WTC11 (cell line): ENCODE data around the gene GLIPR1. TPM values are rescaled to one million over a fixed set of nuclear protein-coding genes. Genes with fewer than 3 reads are reported as not detected.

Source experiments
- ATAC-seq: fragments of 200-7000 bp; cut with Tn5 transposase; 2 replicates; pipeline ENCODE4 v1.10.0; 2021; ENCODE audit warnings: mild to moderate bottlenecking, moderate library complexity
- CTCF ChIA-PET: fragments of 300-600 bp; sonication (Branson Sonifier 250); formaldehyde crosslinking; loops from one replicate; lab custom pipeline; 2021; ENCODE audit warnings: antibody characterized with exemption; lab: Charles Lee
- POLR2A ChIA-PET: fragments of 350-600 bp; sonication (Branson Sonifier 250); formaldehyde crosslinking; loops from one replicate; lab custom pipeline; 2021; ENCODE audit warnings: antibody characterized with exemption; lab: Charles Lee
- DNase-seq: peaks from one replicate; pipeline ENCODE4 v3.0.0; 2021; ENCODE audit warnings: low spot score
- H3K27ac Mint-ChIP-seq: 2 replicates; pipeline ENCODE4 v1.8.0; 2021; ENCODE audit warnings: mixed read lengths
- H3K27me3 Mint-ChIP-seq: 2 replicates; pipeline ENCODE4 v1.8.0; 2021; ENCODE audit warnings: low read depth, mild to moderate bottlenecking, moderate library complexity, mixed read lengths
- H3K36me3 Mint-ChIP-seq: 2 replicates; pipeline ENCODE4 v1.8.0; 2021; ENCODE audit warnings: mixed read lengths
- H3K4me1 Mint-ChIP-seq: 2 replicates; pipeline ENCODE4 v1.8.0; 2022; ENCODE audit warnings: mixed read lengths
- H3K4me3 Mint-ChIP-seq: 2 replicates; pipeline ENCODE4 v1.8.0; 2021; ENCODE audit warnings: mild to moderate bottlenecking, moderate library complexity, mixed read lengths
- H3K9me3 Mint-ChIP-seq: 2 replicates; pipeline ENCODE4 v1.8.0; 2021; ENCODE audit warnings: mixed read lengths
- CBFB ChIP-seq: sonication (generic); formaldehyde crosslinking; IDR thresholded peaks from 2 replicates; pipeline ENCODE4 v1.8.1; 2022; ENCODE audit warnings: mild to moderate bottlenecking, low read depth, missing genetic modification reagents
- CREB1 ChIP-seq: sonication (generic); formaldehyde crosslinking; IDR thresholded peaks from 2 replicates; pipeline ENCODE4 v1.8.0; 2023; ENCODE audit warnings: mild to moderate bottlenecking, missing genetic modification reagents
- ESRRA ChIP-seq: sonication (generic); formaldehyde crosslinking; IDR thresholded peaks from 2 replicates; pipeline ENCODE4 v1.8.1; 2022; ENCODE audit warnings: mild to moderate bottlenecking, missing genetic modification reagents, borderline replicate concordance
- ETV6 ChIP-seq: sonication (generic); formaldehyde crosslinking; IDR thresholded peaks from 2 replicates; pipeline ENCODE4 v1.8.1; 2022; ENCODE audit warnings: mild to moderate bottlenecking, missing genetic modification reagents
- GTF2I ChIP-seq: fragments of 250-450 bp; sonication (Bioruptor Pico); conservative IDR thresholded peaks from 2 replicates; pipeline ENCODE4 v1.4.0; 2021; ENCODE audit warnings: mild to moderate bottlenecking
- JAZF1 ChIP-seq: fragments of 250-450 bp; sonication (Bioruptor Pico); IDR thresholded peaks from 2 replicates; pipeline ENCODE4 v1.9.0; 2021; ENCODE audit warnings: moderate library complexity, mild to moderate bottlenecking, inconsistent platforms
- JUN ChIP-seq: sonication (generic); formaldehyde crosslinking; IDR thresholded peaks from 2 replicates; pipeline ENCODE4 v1.8.0; 2023; ENCODE audit warnings: mild to moderate bottlenecking, missing genetic modification reagents
- MXD4 ChIP-seq: fragments of 250-450 bp; sonication (Bioruptor Pico); IDR thresholded peaks from 2 replicates; pipeline ENCODE4 v1.8.0; 2021; ENCODE audit warnings: mild to moderate bottlenecking, moderate library complexity, borderline replicate concordance
- MYBL2 ChIP-seq: sonication (generic); formaldehyde crosslinking; IDR thresholded peaks from 2 replicates; pipeline ENCODE4 v1.8.1; 2023; ENCODE audit warnings: mild to moderate bottlenecking, moderate library complexity, missing genetic modification reagents
- NFATC4 ChIP-seq: fragments of 250-450 bp; sonication (Bioruptor Pico); IDR thresholded peaks from 2 replicates; pipeline ENCODE4 v1.9.0; 2021; ENCODE audit warnings: mild to moderate bottlenecking
- NR3C1 ChIP-seq: sonication (generic); formaldehyde crosslinking; conservative IDR thresholded peaks from 2 replicates; pipeline ENCODE4 v1.8.1; 2023; ENCODE audit warnings: low read depth, mild to moderate bottlenecking, missing genetic modification reagents
- RORB ChIP-seq: fragments of 250-450 bp; sonication (Bioruptor Pico); IDR thresholded peaks from 2 replicates; pipeline ENCODE4 v1.9.0; 2021; ENCODE audit warnings: mild to moderate bottlenecking
- SOX15 ChIP-seq: fragments of 250-450 bp; sonication (Bioruptor Pico); IDR thresholded peaks from 2 replicates; pipeline ENCODE4 v1.9.0; 2021; ENCODE audit warnings: mild to moderate bottlenecking
- ZNF121 ChIP-seq: sonication (generic); formaldehyde crosslinking; IDR thresholded peaks from 2 replicates; pipeline ENCODE4 v1.8.0; 2023; ENCODE audit warnings: missing genetic modification reagents
- ZNF219 ChIP-seq: sonication (generic); formaldehyde crosslinking; IDR thresholded peaks from 2 replicates; pipeline ENCODE4 v1.8.0; 2023; ENCODE audit warnings: missing genetic modification reagents, mild to moderate bottlenecking, borderline replicate concordance
- ZNF281 ChIP-seq: sonication (generic); formaldehyde crosslinking; IDR thresholded peaks from 2 replicates; pipeline ENCODE4 v1.8.0; 2023; ENCODE audit warnings: mild to moderate bottlenecking, missing genetic modification reagents
- total RNA-seq: library from RNA; stranded (reverse); gene quantifications from 3 replicates; pipeline ENCODE4 v1.2.3, GENCODE V29; 2021
- TF ChIP-seq, protein P1 (sequence below): sonication (generic); formaldehyde crosslinking; IDR thresholded peaks from 2 replicates; pipeline ENCODE4 v1.8.0; 2023; ENCODE audit warnings: missing genetic modification reagents, mild to moderate bottlenecking, borderline replicate concordance
- TF ChIP-seq, protein P2 (sequence below): sonication (generic); formaldehyde crosslinking; IDR thresholded peaks from 2 replicates; pipeline ENCODE4 v1.8.0; 2023; ENCODE audit warnings: missing genetic modification reagents
- TF ChIP-seq, protein P3 (sequence below): sonication (generic); formaldehyde crosslinking; IDR thresholded peaks from 2 replicates; pipeline ENCODE4 v1.8.1; 2023; ENCODE audit warnings: mild to moderate bottlenecking, missing genetic modification reagents, moderate library complexity
- TF ChIP-seq, protein P4 (sequence below): sonication (generic); formaldehyde crosslinking; IDR thresholded peaks from 2 replicates; pipeline ENCODE4 v1.8.0; 2022; ENCODE audit warnings: missing genetic modification reagents

The GLIPR1 gene
- total RNA-seq, 1 experiment from 2014 or later = 0.28 TPM

DNA sequence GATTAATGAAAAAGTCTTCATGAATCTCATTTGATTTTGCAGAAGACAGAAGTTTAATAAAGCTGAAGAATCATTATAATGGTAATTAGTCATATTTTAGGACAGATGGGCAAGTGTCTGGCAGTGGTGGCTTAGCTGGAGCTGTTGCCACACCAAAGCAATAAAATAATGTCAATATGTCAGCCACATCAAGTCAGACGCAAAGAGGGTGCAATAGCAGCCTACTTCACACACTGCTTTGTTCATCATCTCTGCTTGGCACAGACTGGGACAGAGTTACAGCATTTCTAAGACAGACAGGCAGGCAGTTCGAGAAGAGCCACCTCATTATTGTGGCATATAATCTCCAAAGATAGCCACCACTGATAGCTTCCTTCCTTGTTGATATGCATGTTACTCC is 47.7 kb downstream of the GLIPR1 start (continued):
- no peak for TF ChIP-seq NR3C1 (CRISPR knock-in tag)

GRCh38 chr12:75528692-75529091 is 48.1 kb downstream of the GLIPR1 start:
- ChIA-PET POLR2A (no interaction called here), CTCF (interaction anchor here (0.6 to 3.8 kb wide), 5 partner anchors 25 to 509 kb away, joined by 3 to 24 read pairs (median 6); partner anchors contain the start of gene PHLDA1)
- no peaks in the 10 kb centered on the region for H3K36me3 Mint-ChIP-seq

More at GRCh38 chr12:75528692-75529091, 48.1 kb downstream of the GLIPR1 start:
- Mint-ChIP-seq H3K4me1 (peaks cover 4% of the 10 kb centered on the region), H3K27ac (no peak overlapping the region), H3K9me3 (peaks cover 3% of the 10 kb centered on the region; the same call in 1 of the 2 replicates), H3K27me3 (no peaks in the 10 kb centered on the region), H3K4me3 (no peak overlapping the region)
- TF ChIP-seq MYBL2 (no peak), ZNF121 (CRISPR knock-in tag) (no peak), NFATC4 (CRISPR knock-in tag) (no peak), ZNF219 (no peak), MXD4 (CRISPR knock-in tag) (no peak), ESRRA (CRISPR knock-in tag) (no peak), CREB1 (CRISPR knock-in tag) (no peak), SOX15 (CRISPR knock-in tag) (no peak), RORB (CRISPR knock-in tag) (no peak), ZNF281 (no peak), JUN (CRISPR knock-in tag) (no peak), CBFB (CRISPR knock-in tag) (no peak), JAZF1 (CRISPR knock-in tag) (no peak), GTF2I (no peak), ETV6 (CRISPR knock-in tag) (no peak)
- TF ChIP-seq, protein P1, sequence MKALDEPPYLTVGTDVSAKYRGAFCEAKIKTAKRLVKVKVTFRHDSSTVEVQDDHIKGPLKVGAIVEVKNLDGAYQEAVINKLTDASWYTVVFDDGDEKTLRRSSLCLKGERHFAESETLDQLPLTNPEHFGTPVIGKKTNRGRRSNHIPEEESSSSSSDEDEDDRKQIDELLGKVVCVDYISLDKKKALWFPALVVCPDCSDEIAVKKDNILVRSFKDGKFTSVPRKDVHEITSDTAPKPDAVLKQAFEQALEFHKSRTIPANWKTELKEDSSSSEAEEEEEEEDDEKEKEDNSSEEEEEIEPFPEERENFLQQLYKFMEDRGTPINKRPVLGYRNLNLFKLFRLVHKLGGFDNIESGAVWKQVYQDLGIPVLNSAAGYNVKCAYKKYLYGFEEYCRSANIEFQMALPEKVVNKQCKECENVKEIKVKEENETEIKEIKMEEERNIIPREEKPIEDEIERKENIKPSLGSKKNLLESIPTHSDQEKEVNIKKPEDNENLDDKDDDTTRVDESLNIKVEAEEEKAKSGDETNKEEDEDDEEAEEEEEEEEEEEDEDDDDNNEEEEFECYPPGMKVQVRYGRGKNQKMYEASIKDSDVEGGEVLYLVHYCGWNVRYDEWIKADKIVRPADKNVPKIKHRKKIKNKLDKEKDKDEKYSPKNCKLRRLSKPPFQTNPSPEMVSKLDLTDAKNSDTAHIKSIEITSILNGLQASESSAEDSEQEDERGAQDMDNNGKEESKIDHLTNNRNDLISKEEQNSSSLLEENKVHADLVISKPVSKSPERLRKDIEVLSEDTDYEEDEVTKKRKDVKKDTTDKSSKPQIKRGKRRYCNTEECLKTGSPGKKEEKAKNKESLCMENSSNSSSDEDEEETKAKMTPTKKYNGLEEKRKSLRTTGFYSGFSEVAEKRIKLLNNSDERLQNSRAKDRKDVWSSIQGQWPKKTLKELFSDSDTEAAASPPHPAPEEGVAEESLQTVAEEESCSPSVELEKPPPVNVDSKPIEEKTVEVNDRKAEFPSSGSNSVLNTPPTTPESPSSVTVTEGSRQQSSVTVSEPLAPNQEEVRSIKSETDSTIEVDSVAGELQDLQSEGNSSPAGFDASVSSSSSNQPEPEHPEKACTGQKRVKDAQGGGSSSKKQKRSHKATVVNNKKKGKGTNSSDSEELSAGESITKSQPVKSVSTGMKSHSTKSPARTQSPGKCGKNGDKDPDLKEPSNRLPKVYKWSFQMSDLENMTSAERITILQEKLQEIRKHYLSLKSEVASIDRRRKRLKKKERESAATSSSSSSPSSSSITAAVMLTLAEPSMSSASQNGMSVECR (CRISPR knock-in tag) = no peak
- TF ChIP-seq, protein P2, sequence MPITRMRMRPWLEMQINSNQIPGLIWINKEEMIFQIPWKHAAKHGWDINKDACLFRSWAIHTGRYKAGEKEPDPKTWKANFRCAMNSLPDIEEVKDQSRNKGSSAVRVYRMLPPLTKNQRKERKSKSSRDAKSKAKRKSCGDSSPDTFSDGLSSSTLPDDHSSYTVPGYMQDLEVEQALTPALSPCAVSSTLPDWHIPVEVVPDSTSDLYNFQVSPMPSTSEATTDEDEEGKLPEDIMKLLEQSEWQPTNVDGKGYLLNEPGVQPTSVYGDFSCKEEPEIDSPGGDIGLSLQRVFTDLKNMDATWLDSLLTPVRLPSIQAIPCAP (CRISPR knock-in tag) = no peak
- TF ChIP-seq, protein P3, sequence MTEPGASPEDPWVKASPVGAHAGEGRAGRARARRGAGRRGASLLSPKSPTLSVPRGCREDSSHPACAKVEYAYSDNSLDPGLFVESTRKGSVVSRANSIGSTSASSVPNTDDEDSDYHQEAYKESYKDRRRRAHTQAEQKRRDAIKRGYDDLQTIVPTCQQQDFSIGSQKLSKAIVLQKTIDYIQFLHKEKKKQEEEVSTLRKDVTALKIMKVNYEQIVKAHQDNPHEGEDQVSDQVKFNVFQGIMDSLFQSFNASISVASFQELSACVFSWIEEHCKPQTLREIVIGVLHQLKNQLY (CRISPR knock-in tag) = no peak
- TF ChIP-seq, protein P4, sequence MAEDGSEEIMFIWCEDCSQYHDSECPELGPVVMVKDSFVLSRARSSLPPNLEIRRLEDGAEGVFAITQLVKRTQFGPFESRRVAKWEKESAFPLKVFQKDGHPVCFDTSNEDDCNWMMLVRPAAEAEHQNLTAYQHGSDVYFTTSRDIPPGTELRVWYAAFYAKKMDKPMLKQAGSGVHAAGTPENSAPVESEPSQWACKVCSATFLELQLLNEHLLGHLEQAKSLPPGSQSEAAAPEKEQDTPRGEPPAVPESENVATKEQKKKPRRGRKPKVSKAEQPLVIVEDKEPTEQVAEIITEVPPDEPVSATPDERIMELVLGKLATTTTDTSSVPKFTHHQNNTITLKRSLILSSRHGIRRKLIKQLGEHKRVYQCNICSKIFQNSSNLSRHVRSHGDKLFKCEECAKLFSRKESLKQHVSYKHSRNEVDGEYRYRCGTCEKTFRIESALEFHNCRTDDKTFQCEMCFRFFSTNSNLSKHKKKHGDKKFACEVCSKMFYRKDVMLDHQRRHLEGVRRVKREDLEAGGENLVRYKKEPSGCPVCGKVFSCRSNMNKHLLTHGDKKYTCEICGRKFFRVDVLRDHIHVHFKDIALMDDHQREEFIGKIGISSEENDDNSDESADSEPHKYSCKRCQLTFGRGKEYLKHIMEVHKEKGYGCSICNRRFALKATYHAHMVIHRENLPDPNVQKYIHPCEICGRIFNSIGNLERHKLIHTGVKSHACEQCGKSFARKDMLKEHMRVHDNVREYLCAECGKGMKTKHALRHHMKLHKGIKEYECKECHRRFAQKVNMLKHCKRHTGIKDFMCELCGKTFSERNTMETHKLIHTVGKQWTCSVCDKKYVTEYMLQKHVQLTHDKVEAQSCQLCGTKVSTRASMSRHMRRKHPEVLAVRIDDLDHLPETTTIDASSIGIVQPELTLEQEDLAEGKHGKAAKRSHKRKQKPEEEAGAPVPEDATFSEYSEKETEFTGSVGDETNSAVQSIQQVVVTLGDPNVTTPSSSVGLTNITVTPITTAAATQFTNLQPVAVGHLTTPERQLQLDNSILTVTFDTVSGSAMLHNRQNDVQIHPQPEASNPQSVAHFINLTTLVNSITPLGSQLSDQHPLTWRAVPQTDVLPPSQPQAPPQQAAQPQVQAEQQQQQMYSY = no peak
- ATAC-seq (no peak), DNase-seq (no peak)
